ENCODE measurements around the gene USP6NL.
A peak's percentile ranks its signal among the peaks of the same experiment; 100 is the strongest.
"Not testable (repeated sequence)": the region's sequence is repeated elsewhere in the genome, so short reads cannot be mapped to it uniquely, and the experiment has no call there.

USP6NL gene

DNA sequence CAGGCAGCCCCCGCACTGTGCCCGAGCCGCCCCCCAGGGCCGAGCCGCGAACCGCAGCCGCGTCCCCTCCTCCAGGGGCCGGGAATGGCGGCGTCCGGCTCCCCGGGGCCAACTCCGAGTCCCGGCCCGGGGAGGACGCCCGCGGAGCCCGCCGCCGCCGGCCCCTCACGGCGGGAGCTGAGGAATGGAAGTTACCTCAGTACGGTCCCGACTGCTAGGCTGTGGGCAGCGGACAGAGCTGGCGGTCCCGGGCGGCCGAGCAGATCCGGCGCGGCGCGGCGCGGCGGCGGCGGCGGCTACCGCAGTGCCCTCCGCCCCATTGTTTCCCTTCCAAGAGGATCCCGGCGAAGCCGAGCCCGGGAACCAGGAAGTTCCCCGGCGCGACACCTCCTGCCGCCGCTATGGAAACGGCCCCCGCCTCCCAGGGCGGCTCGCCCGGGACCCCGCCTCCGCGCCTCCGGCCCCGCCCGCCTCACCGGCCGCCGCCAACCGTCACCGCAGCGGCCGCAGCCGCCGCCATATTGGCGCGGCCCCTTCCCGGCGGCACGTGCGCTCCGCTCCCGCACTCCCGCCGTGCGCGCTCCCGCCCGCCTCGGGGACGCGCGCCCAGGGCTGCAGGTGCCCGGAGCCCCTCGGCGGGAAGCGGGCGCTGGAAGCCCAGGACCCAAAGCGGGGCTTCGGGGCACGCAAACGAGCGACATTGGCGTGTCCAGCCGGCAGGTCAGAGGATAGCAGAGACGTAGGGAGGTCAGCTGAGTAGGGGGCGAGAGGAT is at the start of gene USP6NL:
TSS of gene USP6NL (minus strand) at position 403 of the 773 bp plus-strand sequence. CDS start 14,016 bp downstream, outside the sequence.
- DNase-seq = peak; percentile 50

- no peak for DNase-seq
Observed at GRCh38 chr10:11658801-11659368, 47.4 kb upstream of the USP6NL start.

GRCh38 chr10:11655836-11656235 is 44.4 kb upstream of the USP6NL start:
- no peak for DNase-seq

- DNase-seq = no peak
Observed at GRCh38 chr10:11654659-11655058, 43.2 kb upstream of the USP6NL start.

DNA sequence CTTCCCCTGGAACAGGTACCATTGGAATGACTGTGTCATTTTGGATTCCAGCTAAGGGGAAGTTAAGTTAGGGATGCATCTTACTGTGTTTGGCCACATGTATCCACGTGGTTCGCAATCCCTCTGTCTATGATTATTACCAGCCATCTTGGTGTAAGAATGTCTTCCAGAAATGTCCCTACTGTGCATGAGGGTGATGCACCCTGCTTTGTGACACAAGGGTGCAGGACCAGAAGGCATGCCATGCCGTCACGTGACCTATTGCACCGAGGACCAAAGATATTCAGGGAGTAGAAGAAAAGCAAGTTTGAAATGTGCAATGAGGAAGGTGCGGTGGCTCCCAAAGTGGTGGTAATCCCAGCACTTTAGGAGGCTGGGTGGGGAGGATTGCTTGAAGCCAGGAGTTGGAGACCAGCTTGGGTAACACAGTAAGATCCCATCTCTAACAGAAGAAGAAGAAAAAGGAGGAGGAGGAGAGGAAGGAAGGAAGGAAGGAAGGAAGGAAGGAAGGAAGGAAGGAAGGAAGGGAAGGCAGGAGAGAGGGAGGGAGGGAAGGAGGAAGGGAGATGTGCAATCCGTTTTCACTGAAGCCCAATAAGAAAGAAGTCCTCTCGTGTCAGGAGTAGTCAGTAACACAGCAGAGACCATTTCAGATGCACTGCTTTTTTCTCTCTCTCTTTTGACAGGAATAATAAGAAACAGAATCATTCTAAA is 42.5 kb upstream of the USP6NL start:
- no peak for DNase-seq

DNA sequence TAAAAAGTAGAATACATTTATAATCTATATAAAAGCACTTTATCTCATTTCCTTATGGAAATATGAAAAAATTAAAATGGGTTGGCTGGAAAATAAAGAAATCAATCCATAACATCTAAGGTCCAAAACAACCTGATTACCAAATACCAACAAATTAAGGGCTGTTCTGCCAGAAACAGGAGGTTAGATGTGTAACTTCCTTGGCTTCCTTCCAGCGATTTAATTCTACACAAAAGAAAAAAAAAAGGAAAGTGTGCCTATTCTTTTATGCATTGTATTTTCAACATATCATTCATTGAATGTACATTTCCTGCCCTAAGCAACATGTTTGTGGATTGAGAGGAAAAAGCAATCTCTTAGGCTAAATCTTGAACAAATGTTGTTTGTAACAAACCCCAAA is 36.2 kb upstream of the USP6NL start:
- DNase-seq = no peak

- no peak for DNase-seq
Observed at GRCh38 chr10:11646450-11646849, 35.0 kb upstream of the USP6NL start.

DNA sequence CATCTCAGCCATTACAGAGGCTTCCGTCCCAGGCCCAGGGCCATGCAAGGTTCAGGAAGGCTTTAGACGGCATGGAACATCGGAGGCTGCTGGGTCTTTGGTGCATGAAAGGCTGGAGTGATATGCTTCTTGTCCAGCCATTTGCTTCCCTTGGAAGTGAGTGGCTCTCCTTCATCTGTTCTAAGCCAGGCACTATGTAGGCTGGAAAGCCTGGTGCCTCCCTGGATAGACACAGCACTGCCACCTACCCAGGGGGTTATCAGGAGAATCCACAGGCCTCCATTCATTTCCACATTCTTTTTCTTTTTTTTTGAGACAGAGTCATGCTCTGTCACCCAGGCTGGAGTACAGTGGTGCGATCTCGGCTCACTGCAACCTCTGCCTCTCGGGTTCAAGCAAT is 31.6 kb upstream of the USP6NL start:
- no peak for DNase-seq

- DNase-seq = no peak
Observed at GRCh38 chr10:11642566-11642965, 31.1 kb upstream of the USP6NL start.

- DNase-seq = no peak
Observed at GRCh38 chr10:11639849-11640764, 28.7 kb upstream of the USP6NL start.

DNA sequence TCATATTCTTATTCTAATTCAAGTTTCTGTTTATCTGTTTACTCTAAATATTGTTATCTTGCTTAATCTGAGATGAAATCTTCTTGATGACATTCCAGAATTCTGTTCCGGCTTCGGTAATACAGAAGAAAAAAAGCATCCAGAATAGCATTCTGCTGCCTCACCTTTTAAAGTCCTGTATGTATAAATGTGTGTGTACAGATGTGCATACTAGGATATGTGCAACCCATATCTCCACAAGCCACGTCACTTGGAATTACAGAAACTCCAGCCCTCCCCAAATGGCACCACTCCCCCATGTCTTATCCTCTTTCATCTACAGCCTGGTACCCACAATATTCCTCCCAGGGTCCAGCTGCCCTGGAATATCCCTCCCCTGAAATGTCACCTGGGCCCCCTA is 27.9 kb upstream of the USP6NL start:
- DNase-seq = no peak

DNA sequence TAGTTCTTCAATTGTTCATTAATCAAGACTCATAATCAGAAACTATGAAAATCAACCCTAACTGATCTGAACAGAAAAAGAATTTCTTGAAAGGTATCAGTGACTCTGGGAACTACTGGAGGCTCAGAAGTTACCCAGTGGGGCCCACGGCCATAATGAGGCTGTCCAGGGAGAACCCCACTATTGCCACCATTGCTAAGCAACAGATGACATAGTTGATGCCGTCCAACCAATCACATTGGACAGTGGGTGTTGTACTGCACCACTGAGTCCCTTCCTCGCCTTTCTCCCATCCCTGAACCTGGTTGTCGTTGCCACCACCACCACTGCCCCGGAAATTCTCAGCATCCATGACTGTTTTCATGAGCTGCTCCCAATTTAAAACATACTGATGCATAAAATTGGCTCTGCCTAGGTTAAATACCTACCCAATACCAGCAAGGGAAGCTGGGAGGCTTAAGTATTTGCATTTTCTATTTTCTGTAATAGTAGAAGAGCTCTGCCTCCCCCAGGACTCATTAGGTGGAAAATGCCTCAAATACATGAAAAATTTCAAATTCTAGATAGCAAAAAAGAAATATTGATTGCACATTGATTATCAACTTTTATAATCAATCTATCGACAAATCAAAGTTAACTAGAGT is 26.7 kb upstream of the USP6NL start:
- no peak for DNase-seq

DNA sequence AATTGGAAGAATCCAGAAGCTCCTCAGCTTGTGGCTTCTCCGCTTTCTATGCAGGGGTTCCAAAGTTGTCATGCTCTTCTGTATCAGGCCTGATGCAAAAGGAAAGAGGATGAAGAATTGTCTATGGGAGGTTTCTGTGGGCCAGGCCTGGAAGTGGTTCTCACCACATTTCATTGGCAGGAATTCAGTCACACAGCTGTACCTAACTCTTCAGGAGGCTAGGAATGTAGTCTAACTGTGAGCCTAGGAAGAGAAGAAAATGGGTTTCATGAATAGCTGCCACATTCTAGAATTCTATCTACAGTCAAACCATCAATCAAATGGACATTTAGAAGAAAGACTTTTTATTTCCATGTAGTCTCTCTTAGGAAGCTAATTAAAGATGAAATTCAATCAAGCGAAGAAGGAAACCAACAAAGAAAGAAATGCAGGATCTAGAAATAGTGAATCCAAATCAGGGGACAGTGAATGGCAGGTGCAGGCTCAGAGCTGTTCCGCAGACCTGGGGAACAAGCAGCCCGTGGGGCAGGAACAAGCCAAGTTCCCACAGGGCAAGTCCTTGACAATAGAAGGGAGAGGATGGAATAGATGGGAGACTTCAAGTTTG is 25.4 kb upstream of the USP6NL start:
- DNase-seq = no peak

- no peak for DNase-seq
Observed at GRCh38 chr10:11631890-11632587, 20.6 kb upstream of the USP6NL start.

- no peak for DNase-seq
Observed at GRCh38 chr10:11631291-11631690, 19.8 kb upstream of the USP6NL start.

DNA sequence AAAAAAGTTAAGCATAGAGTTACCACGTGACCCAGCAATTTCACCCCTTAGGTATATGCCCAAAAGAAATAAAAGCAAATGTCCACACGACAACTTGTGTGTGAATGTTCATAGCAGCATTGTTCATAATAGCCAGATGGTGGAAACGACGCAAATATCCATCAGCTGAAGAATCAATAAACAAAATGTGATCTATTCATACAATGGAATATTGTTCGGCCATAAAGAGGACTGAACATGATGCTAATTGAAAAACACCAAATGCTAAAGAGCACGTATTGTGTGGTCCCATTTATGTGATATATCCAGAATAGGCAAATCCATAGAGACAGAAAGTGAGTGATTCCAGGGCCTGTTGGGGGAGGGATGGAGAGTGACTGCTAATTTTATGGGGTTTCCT is 18.3 kb upstream of the USP6NL start:
- no peak for DNase-seq

DNA sequence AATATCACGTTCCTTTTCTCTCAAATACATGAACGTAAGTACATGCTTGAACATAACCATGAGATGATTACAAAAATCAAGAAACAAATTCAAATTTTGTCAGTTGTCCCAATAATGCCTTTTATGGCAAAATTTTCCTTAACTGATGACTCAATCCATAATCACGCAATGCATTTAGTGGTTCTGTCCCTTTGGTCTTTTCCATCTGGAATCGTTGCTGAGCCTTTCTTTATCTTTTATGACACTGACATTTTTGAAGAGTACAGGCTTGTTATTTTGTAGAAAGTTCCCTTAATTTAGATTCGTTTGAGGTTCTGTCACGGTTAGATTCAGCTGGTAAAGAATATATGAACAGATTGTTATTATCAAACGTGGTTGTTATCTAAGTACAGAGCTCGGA is 16.5 kb upstream of the USP6NL start:
- DNase-seq = not testable (repeated sequence)

DNA sequence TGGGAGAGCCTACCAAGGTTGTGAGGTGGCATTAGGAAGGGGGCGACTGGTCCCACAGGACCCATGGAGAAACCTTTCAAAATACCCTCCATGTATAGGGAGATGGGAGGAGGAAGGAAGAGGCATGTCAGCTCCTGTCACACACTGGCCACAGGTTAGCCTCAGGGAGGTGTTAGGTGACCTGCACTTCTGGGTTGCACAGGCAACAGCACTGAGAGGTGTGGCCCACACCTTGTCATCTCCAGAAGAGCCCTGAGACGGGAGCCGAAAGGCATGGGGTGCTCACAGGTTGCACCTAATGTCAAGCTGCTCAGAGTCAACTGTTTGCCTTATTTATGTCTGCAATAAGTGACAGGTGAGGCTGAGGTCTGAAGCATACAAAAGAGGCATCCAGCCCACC is 14.6 kb upstream of the USP6NL start:
- DNase-seq = no peak

DNA sequence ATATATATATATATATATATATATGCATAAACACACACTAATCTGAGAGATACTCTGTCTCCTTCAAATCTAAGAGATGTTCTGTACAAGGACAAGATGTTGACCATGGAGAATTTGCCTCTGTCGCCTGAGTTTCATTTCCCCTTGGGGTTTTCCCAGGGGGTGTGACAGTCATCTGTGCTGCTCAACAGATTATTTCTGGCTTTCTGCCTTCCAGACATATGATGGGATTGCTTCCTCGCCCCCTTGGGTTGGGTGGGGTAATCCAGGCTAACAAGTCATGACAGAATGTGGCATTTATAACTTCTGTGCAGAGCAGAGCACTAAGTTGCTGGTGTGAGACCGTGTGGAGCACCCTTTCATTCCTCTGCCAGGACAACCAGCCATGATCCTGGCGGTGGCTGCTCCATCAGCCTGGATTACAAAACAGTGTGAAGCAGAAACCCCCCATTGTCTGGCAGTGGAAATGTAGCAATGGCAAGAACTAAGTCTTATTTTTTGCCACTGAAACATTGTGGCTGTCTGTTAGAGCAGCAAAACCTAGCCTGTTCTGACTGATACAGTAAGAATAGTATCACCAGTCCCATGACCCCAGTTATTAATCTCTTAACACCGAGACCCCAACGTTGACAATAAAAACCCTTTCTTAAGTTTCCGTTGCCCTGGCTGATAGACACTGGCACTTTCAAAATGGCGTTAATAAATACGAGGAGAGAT is 13.7 kb upstream of the USP6NL start:
- no peak for DNase-seq

DNA sequence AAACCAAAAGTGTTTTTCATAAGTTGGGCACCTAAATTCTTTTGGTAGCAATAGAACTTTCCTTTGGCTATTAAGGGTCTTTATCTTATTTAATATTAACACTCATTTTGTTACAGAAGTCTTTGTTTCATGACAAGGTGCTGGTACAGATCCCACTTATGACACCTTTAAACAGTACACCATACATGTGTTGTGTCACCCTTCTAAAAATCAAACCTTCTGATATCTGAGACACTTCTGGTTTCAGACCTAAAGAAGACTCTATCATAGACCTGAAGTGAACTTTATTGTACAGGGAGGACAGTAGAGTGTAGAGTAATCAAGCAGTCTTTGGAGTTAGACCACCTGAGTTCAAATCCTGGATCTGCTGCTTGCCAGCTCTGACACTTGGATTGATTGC is 5.8 kb upstream of the USP6NL start:
- no peak for DNase-seq

GRCh38 chr10:11616021-11616420 is 4.6 kb upstream of the USP6NL start:
- no peak for DNase-seq
